Measurements from ENCODE around the gene SAMD11. TPM values are rescaled to one million over a fixed set of nuclear protein-coding genes. Genes with fewer than 3 reads are reported as not detected.
A peak's percentile ranks its signal among the peaks of the same experiment; 100 is the strongest.

SAMD11 gene
- polyA plus RNA-seq, 1 donor from 2014 or later, result 21.6 TPM

GRCh38 chr1:915295-916172 is 8.2 kb upstream of the SAMD11 start:
- Histone ChIP-seq H3K36me3 (ENCODE audit: insufficient read depth, low read length) (no peaks in the 10 kb centered on the region), H3F3A (ENCODE audit: insufficient read depth, low read length, poor library complexity, severe bottlenecking) (no peaks in the 10 kb centered on the region), H4K20me1 (ENCODE audit: insufficient read depth) (no peaks in the 10 kb centered on the region), H3K4me2 (ENCODE audit: low read length) (no peak overlapping the region), H3K27me3 (ENCODE audit: insufficient read depth, low read depth, low read length) (no peaks in the 10 kb centered on the region), H3K9ac (ENCODE audit: low read length) (no peak overlapping the region), H3K79me2 (replicated peaks; ENCODE audit: insufficient read depth, low read length) (no peaks in the 10 kb centered on the region), H3K9me3 (ENCODE audit: low read length) (no peaks in the 10 kb centered on the region), H3K4me3 (ENCODE audit: low read length) (no peak overlapping the region), H3K9me2 (ENCODE audit: insufficient read depth, low read length) (no peaks in the 10 kb centered on the region), H3K27ac (ENCODE audit: low read length) (no peak overlapping the region), H2AFZ (ENCODE audit: low read depth, low read length) (no peak overlapping the region)
- no peak for TF ChIP-seq EP300 (conservative IDR thresholded peaks at IDR 0.05; ENCODE audit: poor library complexity, severe bottlenecking)
- TF ChIP-seq, protein P1, sequence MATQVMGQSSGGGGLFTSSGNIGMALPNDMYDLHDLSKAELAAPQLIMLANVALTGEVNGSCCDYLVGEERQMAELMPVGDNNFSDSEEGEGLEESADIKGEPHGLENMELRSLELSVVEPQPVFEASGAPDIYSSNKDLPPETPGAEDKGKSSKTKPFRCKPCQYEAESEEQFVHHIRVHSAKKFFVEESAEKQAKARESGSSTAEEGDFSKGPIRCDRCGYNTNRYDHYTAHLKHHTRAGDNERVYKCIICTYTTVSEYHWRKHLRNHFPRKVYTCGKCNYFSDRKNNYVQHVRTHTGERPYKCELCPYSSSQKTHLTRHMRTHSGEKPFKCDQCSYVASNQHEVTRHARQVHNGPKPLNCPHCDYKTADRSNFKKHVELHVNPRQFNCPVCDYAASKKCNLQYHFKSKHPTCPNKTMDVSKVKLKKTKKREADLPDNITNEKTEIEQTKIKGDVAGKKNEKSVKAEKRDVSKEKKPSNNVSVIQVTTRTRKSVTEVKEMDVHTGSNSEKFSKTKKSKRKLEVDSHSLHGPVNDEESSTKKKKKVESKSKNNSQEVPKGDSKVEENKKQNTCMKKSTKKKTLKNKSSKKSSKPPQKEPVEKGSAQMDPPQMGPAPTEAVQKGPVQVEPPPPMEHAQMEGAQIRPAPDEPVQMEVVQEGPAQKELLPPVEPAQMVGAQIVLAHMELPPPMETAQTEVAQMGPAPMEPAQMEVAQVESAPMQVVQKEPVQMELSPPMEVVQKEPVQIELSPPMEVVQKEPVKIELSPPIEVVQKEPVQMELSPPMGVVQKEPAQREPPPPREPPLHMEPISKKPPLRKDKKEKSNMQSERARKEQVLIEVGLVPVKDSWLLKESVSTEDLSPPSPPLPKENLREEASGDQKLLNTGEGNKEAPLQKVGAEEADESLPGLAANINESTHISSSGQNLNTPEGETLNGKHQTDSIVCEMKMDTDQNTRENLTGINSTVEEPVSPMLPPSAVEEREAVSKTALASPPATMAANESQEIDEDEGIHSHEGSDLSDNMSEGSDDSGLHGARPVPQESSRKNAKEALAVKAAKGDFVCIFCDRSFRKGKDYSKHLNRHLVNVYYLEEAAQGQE (IDR thresholded peaks at IDR 0.05; ENCODE audit: borderline replicate concordance), result no peak
- TF ChIP-seq, protein P2, sequence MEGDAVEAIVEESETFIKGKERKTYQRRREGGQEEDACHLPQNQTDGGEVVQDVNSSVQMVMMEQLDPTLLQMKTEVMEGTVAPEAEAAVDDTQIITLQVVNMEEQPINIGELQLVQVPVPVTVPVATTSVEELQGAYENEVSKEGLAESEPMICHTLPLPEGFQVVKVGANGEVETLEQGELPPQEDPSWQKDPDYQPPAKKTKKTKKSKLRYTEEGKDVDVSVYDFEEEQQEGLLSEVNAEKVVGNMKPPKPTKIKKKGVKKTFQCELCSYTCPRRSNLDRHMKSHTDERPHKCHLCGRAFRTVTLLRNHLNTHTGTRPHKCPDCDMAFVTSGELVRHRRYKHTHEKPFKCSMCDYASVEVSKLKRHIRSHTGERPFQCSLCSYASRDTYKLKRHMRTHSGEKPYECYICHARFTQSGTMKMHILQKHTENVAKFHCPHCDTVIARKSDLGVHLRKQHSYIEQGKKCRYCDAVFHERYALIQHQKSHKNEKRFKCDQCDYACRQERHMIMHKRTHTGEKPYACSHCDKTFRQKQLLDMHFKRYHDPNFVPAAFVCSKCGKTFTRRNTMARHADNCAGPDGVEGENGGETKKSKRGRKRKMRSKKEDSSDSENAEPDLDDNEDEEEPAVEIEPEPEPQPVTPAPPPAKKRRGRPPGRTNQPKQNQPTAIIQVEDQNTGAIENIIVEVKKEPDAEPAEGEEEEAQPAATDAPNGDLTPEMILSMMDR (IDR thresholded peaks at IDR 0.05; ENCODE audit: poor library complexity, severe bottlenecking), result no peak
- no peak for TF ChIP-seq MXI1 (conservative IDR thresholded peaks at IDR 0.05; ENCODE audit: poor library complexity, severe bottlenecking)
- no peak for TF ChIP-seq POLR2AphosphoS5 (IDR thresholded peaks at IDR 0.05)
- TF ChIP-seq RAD21 (conservative IDR thresholded peaks at IDR 0.05), result no peak
- no peak for TF ChIP-seq EZH2 (IDR thresholded peaks at IDR 0.05; ENCODE audit: borderline replicate concordance, insufficient read depth, low read length, poor library complexity, severe bottlenecking)
- no peak for TF ChIP-seq TAF1 (IDR thresholded peaks at IDR 0.05; ENCODE audit: low read depth)

DNA sequence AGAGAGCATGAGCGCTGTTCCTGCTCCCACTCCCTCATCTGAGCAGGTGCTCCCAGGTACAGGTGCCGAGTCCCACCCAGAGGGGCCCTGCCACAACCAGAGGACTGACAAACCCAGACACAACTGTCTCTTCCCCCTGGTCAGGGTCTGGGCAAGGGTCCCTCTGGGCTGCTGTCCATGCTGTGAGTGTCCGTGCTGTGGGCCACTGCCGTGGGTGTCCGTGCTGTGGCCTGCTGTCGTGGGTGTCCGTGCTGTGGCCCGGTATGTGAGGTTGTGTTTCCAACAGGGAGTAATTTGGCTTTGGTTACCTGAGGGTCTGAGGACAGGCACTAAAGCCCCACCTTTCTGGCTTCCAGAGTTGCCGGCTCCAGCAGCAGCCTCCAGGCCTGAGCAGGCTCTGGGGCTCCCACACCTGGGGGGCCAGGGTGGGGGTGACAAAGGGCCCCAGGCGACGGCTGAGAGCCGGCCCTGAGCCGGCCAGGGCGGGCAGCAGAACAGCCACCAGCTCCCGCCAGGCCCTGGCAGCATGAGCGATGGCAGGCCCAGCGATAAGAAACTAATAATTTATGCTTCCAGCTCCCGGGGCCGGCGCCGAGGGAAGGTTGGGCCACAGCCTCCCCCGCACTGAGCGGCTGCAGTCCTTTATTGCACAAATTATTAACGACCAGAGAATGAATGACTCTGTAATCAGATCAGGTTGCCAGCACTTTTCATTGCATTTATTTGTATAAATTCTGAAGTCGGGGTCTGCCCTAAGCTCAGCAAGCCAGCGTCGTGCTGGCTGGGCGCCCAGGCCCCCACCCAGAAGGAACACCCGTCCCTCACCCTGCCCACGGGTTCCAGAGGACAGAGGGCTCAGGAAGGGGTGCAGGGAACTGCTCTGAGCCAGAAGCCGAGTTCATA is 7.3 kb upstream of the SAMD11 start:
- Histone ChIP-seq H3F3A (ENCODE audit: insufficient read depth, low read length, poor library complexity, severe bottlenecking) (no peaks in the 10 kb centered on the region), H3K79me2 (replicated peaks; ENCODE audit: insufficient read depth, low read length) (no peaks in the 10 kb centered on the region), H3K36me3 (ENCODE audit: insufficient read depth, low read length) (no peaks in the 10 kb centered on the region), H3K9me3 (ENCODE audit: low read length) (no peaks in the 10 kb centered on the region), H3K27ac (ENCODE audit: low read length) (no peak overlapping the region), H3K4me3 (ENCODE audit: low read length) (no peak overlapping the region), H3K9ac (ENCODE audit: low read length) (peak overlapping the region; percentile 5), H3K9me2 (ENCODE audit: insufficient read depth, low read length) (no peaks in the 10 kb centered on the region), H4K20me1 (ENCODE audit: insufficient read depth) (no peaks in the 10 kb centered on the region), H2AFZ (ENCODE audit: low read depth, low read length) (no peak overlapping the region), H3K27me3 (ENCODE audit: insufficient read depth, low read depth, low read length) (peaks cover under 1% of the 10 kb centered on the region), H3K4me2 (ENCODE audit: low read length) (no peak overlapping the region)
- no peak for TF ChIP-seq SMC3 (conservative IDR thresholded peaks at IDR 0.05; ENCODE audit: poor library complexity)
- TF ChIP-seq EP300 (conservative IDR thresholded peaks at IDR 0.05; ENCODE audit: poor library complexity, severe bottlenecking), result no peak
- TF ChIP-seq EZH2 (IDR thresholded peaks at IDR 0.05; ENCODE audit: borderline replicate concordance, insufficient read depth, low read length, poor library complexity, severe bottlenecking), result no peak
- TF ChIP-seq TAF1 (IDR thresholded peaks at IDR 0.05; ENCODE audit: low read depth), result no peak
- TF ChIP-seq, protein P1 (IDR thresholded peaks at IDR 0.05; ENCODE audit: borderline replicate concordance), result no peak
- TF ChIP-seq MXI1 (conservative IDR thresholded peaks at IDR 0.05; ENCODE audit: poor library complexity, severe bottlenecking), result no peak
- no peak for TF ChIP-seq POLR2AphosphoS5 (IDR thresholded peaks at IDR 0.05)
- no peak for TF ChIP-seq RAD21 (conservative IDR thresholded peaks at IDR 0.05)
- TF ChIP-seq, protein P2 (IDR thresholded peaks at IDR 0.05; ENCODE audit: poor library complexity, severe bottlenecking), result no peak

Data from neural cell (in vitro differentiated cells).